Activated CD8-positive, alpha-beta memory T cell treated with anti-CD3 and anti-CD28 coated beads, Interleukin-2, amount 10 ng/mL, durations not matched to agents 7 days and 5 days (primary cell): Measurements from ENCODE around the gene CYTH1. TPM values are rescaled to one million over a fixed set of nuclear protein-coding genes. Genes with fewer than 3 reads are reported as not detected.
"Not testable (repeated sequence)": the region's sequence is repeated elsewhere in the genome, so short reads cannot be mapped to it uniquely, and the experiment has no call there.

ENCODE experiments used
- ATAC-seq: fragments of 150-1000 bp; cut with Tn5 transposase; one replicate; pipeline ENCODE4 v1.10.0; 2021; ENCODE audit warnings: moderate library complexity
- CTCF ChIA-PET: fragments of 350-600 bp; sonication (Branson Sonifier 250); formaldehyde crosslinking; loops from one replicate; lab custom pipeline; 2021; ENCODE audit warnings: antibody characterized with exemption; lab: Charles Lee
- DNase-seq: peaks from one replicate; pipeline ENCODE4 v3.0.0-alpha.2; 2020
- H3K27ac Mint-ChIP-seq: one replicate; pipeline ENCODE4 v1.8.0; 2021; ENCODE audit warnings: mild to moderate bottlenecking, mixed read lengths
- H3K27me3 Mint-ChIP-seq: one replicate; pipeline ENCODE4 v1.8.0; 2021; ENCODE audit warnings: mixed read lengths
- H3K36me3 Mint-ChIP-seq: one replicate; pipeline ENCODE4 v1.8.0; 2021; ENCODE audit warnings: mild to moderate bottlenecking, mixed read lengths
- H3K4me1 Mint-ChIP-seq: one replicate; pipeline ENCODE4 v1.8.0; 2021; ENCODE audit warnings: mixed read lengths
- H3K4me3 Mint-ChIP-seq: one replicate; pipeline ENCODE4 v1.8.0; 2021; ENCODE audit warnings: mild to moderate bottlenecking, moderate library complexity, mixed read lengths
- H3K9me3 Mint-ChIP-seq: one replicate; pipeline ENCODE4 v1.8.0; 2022; ENCODE audit warnings: low read depth, mixed read lengths
- total RNA-seq, 2 experiments: library from RNA; stranded (reverse); gene quantifications; one replicate each; pipeline ENCODE4 v1.2.3, GENCODE V29; 2021

CYTH1 gene
- total RNA-seq, 2 experiments from 2014 or later, result 151 to 156 TPM

GRCh38 chr17:78779286-78779651, 2.8 kb downstream of the CYTH1 start:
- H3K9me3 Mint-ChIP-seq, H3K27me3 Mint-ChIP-seq, DNase-seq, ATAC-seq: not testable (repeated sequence)
- Mint-ChIP-seq H3K36me3 (peaks cover 12% of the 10 kb centered on the region), H3K4me3 (peak overlapping the region; percentile 79), H3K4me1 (peaks cover 57% of the 10 kb centered on the region), H3K27ac (peak overlapping the region; percentile 98)
- CTCF ChIA-PET, result interaction anchor here (0.7 to 1.9 kb wide), 5 partner anchors 16 to 71 kb away, joined by 3 to 6 read pairs (median 5); no protein-coding TSS in a partner anchor

- H3K9me3 Mint-ChIP-seq, result no peaks in the 10 kb centered on the region
- DNase-seq (no peak), ATAC-seq (no peak)
- H3K36me3 Mint-ChIP-seq, result peaks cover 14% of the 10 kb centered on the region
- H3K4me3 Mint-ChIP-seq, result no peak overlapping the region
- CTCF ChIA-PET, result interaction anchor here (0.6 to 1.9 kb wide), 2 partner anchors 29 to 49 kb away, joined by 3 to 7 read pairs; no protein-coding TSS in a partner anchor
- peak overlapping the region; percentile 81 for H3K27ac Mint-ChIP-seq
- peaks cover 55% of the 10 kb centered on the region for H3K4me1 Mint-ChIP-seq
- H3K27me3 Mint-ChIP-seq, result no peaks in the 10 kb centered on the region
Measured at GRCh38 chr17:78777881-78778280, 4.2 kb downstream of the CYTH1 start.

DNA sequence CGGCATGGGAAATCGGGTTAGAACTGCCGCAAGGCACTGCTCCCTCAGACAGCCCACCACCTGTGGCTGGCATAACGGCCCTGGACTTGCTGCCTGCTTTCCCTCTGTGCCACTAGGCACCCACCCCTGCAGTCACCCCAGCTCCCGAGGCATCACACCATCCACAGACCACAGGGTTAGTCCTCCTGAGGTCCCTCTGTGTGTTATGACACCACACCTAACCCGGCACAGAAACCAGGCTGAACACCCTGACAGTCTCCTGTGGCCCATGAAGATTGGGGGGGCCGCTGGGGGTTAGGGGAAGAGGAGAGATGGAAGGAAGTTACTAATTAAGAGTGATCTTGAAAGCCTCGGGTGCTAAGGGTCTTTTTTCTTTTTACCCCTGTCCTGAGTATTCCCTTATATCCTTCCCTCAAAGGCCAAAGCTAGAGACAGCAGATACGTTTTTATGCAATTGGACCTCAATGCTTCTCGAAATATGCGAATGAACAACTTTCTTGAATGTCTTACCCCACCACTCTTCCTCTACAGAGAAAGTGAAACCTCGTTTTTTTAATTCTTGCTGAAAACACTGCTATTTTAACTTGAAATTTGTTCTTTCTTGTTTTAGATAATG, 7.0 kb downstream of the CYTH1 start:
- H3K36me3 Mint-ChIP-seq, result peaks cover 25% of the 10 kb centered on the region
- H3K27me3 Mint-ChIP-seq, result no peaks in the 10 kb centered on the region
- peak overlapping the region; percentile 82 for H3K4me3 Mint-ChIP-seq
- peak overlapping the region; percentile 95 for H3K27ac Mint-ChIP-seq
- CTCF ChIA-PET, result interaction anchor here (0.7 to 1.9 kb wide), 4 partner anchors 10 to 50 kb away, joined by 3 to 8 read pairs (median 4); no protein-coding TSS in a partner anchor
- H3K9me3 Mint-ChIP-seq, result no peaks in the 10 kb centered on the region
- ATAC-seq, result peak; percentile 70
- H3K4me1 Mint-ChIP-seq, result peaks cover 68% of the 10 kb centered on the region
- peak; percentile 90 for DNase-seq

DNA sequence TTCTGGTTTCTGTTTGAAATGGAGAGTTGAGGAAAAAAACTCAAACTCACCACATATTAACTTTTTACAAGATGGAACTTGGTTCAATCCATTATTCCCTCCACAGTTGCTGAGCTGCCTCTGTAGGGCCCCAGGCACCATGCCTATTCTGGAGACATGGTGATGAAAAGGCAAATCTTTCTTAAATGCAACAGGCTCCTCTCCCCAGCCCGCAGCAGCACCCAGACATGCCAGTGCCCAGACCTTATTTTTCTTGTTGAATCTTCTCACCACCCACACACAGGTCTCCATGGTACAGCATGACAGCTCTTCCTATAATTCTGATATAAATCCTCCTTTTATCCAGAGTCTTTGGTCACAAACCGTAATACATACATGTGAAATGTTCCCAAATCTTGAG, 7.6 kb downstream of the CYTH1 start:
- Mint-ChIP-seq H3K36me3 (peaks cover 23% of the 10 kb centered on the region), H3K9me3 (no peaks in the 10 kb centered on the region), H3K4me1 (peaks cover 62% of the 10 kb centered on the region), H3K4me3 (peak overlapping the region; percentile 82), H3K27ac (peak overlapping the region; percentile 95), H3K27me3 (no peaks in the 10 kb centered on the region)
- CTCF ChIA-PET, result interaction anchor here (0.7 to 1.9 kb wide), 3 partner anchors 11 to 27 kb away, joined by 3 to 8 read pairs (median 4); no protein-coding TSS in a partner anchor
- peak; percentile 21 for ATAC-seq
- DNase-seq, result no peak

GRCh38 chr17:78771758-78772382, 10.2 kb downstream of the CYTH1 start:
- Mint-ChIP-seq H3K27me3 (no peaks in the 10 kb centered on the region), H3K4me1 (peaks cover 48% of the 10 kb centered on the region), H3K9me3 (no peaks in the 10 kb centered on the region), H3K4me3 (peak overlapping the region; percentile 75), H3K36me3 (peaks cover 18% of the 10 kb centered on the region), H3K27ac (peak overlapping the region; percentile 95)
- DNase-seq, result no peak
- CTCF ChIA-PET, result interaction anchor here (1.1 to 1.5 kb wide), 5 partner anchors 20 to 46 kb away, joined by 3 to 4 read pairs (median 3); no protein-coding TSS in a partner anchor
- peak; percentile 28 for ATAC-seq

GRCh38 chr17:78769196-78769773, 12.8 kb downstream of the CYTH1 start:
- H3K27ac Mint-ChIP-seq, result no peak overlapping the region
- no peak overlapping the region for H3K4me3 Mint-ChIP-seq
- H3K36me3 Mint-ChIP-seq, result peaks cover 15% of the 10 kb centered on the region
- CTCF ChIA-PET, result interaction anchor here (0.7 to 3.9 kb wide), 10 partner anchors 10 to 73 kb away, joined by 3 to 18 read pairs (median 5); no protein-coding TSS in a partner anchor
- no peaks in the 10 kb centered on the region for H3K9me3 Mint-ChIP-seq
- DNase-seq (no peak), ATAC-seq (peak; percentile 28)
- H3K4me1 Mint-ChIP-seq, result peaks cover 46% of the 10 kb centered on the region
- H3K27me3 Mint-ChIP-seq, result no peaks in the 10 kb centered on the region

- CTCF ChIA-PET, result interaction anchor here (0.7 to 3.9 kb wide), 5 partner anchors 9 to 25 kb away, joined by 3 to 18 read pairs (median 4); no protein-coding TSS in a partner anchor
- Mint-ChIP-seq H3K4me3 (no peak overlapping the region), H3K27me3 (no peaks in the 10 kb centered on the region), H3K27ac (no peak overlapping the region), H3K9me3 (no peaks in the 10 kb centered on the region), H3K4me1 (peaks cover 39% of the 10 kb centered on the region), H3K36me3 (peaks cover 13% of the 10 kb centered on the region)
- no peak for ATAC-seq
- DNase-seq, result no peak
Measured at GRCh38 chr17:78767806-78768205, 14.3 kb downstream of the CYTH1 start.

DNA sequence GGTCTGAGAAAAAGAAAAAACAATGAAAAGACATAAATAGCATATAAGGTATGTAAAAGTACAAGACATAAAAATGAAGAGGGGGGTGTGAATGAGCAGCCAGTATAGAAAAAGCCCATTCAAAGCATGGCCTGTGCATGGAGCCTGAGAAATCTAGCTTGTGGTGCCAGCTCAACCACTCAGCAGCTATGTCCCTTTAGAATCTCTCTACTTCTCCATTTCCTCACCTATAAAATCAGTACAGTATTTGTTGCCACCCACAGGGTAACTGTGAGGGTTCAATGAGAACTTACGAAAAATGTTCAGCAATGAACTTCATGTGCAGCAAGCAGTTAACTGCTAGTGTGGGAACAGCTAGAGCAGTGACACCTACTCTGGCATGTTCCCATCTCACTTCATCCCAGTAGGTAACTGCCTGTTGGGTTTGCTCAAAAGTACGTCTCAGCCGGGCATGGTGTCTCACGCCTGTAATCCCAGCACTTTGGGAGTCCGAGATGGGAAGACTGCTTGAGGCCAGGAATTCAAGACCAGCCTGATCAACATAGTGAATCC, 15.3 kb downstream of the CYTH1 start:
- H3K36me3 Mint-ChIP-seq, result peaks cover 9% of the 10 kb centered on the region
- H3K9me3 Mint-ChIP-seq, result no peaks in the 10 kb centered on the region

DNA sequence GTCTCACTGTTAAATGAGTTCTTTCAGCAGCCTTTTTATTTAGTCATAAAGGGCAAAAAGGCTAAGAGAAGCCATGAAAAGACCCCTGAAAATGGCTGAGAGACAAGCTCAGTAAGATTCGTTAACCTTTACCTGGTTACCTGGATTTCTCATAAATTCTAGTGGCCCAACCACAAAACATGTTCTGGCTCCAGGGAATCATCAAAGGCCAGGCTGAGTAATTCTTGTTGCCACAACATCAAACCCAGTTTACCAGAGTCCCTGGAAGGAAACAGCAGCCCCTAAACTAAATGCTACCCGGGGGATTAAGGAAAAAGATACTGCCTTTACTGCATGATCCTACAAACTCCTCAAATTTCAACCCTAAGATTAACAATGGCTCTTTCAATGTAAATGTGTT, 15.8 kb downstream of the CYTH1 start:
- DNase-seq, result no peak

More for the DNA sequence above, 15.3 kb downstream of the CYTH1 start:
- CTCF ChIA-PET, result interaction anchor here (0.7 to 3.9 kb wide), 5 partner anchors 10 to 30 kb away, joined by 3 to 18 read pairs (median 3); no protein-coding TSS in a partner anchor
- H3K27ac Mint-ChIP-seq, result no peak overlapping the region
- no peak for DNase-seq
- peak; percentile 28 for ATAC-seq
- no peak overlapping the region for H3K4me3 Mint-ChIP-seq
- peaks cover 39% of the 10 kb centered on the region for H3K4me1 Mint-ChIP-seq
- no peaks in the 10 kb centered on the region for H3K27me3 Mint-ChIP-seq

GRCh38 chr17:78765821-78766220, 16.3 kb downstream of the CYTH1 start:
- ATAC-seq (no peak), DNase-seq (no peak)
- CTCF ChIA-PET, result interaction anchor here (0.7 to 3.9 kb wide), 4 partner anchors 16 to 29 kb away, joined by 3 to 18 read pairs (median 3); no protein-coding TSS in a partner anchor
- Mint-ChIP-seq H3K4me1 (peaks cover 37% of the 10 kb centered on the region), H3K27me3 (no peaks in the 10 kb centered on the region), H3K4me3 (no peak overlapping the region), H3K27ac (no peak overlapping the region), H3K36me3 (peaks cover 6% of the 10 kb centered on the region), H3K9me3 (no peaks in the 10 kb centered on the region)

More for the DNA sequence above, 15.8 kb downstream of the CYTH1 start:
- Mint-ChIP-seq H3K36me3 (peaks cover 7% of the 10 kb centered on the region), H3K27ac (no peak overlapping the region), H3K4me1 (peaks cover 37% of the 10 kb centered on the region), H3K4me3 (no peak overlapping the region), H3K27me3 (no peaks in the 10 kb centered on the region), H3K9me3 (no peaks in the 10 kb centered on the region)
- CTCF ChIA-PET, result interaction anchor here (0.7 to 3.9 kb wide), 6 partner anchors 10 to 29 kb away, joined by 3 to 18 read pairs (median 3); no protein-coding TSS in a partner anchor
- no peak for ATAC-seq

DNA sequence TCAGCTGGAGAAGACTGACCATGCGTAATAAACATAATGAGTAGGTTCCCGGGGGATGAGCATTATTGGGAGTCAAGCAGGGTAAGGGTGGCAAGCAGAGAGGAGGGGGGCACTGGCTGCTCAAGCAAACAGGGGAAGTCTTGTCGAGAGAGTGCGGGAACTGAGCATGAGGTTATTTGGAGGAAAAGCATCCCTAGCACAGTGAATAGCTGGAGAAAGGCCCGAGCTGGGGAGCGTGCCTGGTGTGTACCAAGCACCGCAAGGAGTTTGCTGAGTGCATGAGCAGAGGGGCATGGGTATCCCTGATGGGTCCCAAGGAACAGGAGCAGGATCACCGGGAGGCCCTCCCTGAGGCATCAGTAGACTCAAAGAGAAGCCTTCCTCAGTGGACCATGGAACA, 17.2 kb downstream of the CYTH1 start:
- Mint-ChIP-seq H3K4me1 (peaks cover 38% of the 10 kb centered on the region), H3K27ac (no peak overlapping the region), H3K4me3 (no peak overlapping the region), H3K36me3 (peaks cover 2% of the 10 kb centered on the region), H3K27me3 (no peaks in the 10 kb centered on the region), H3K9me3 (no peaks in the 10 kb centered on the region)
- CTCF ChIA-PET, result interaction anchor here (1.2 to 1.4 kb wide), 2 partner anchors 22 to 78 kb away, joined by 3 to 4 read pairs; no protein-coding TSS in a partner anchor
- ATAC-seq, result no peak
- DNase-seq, result no peak

DNA sequence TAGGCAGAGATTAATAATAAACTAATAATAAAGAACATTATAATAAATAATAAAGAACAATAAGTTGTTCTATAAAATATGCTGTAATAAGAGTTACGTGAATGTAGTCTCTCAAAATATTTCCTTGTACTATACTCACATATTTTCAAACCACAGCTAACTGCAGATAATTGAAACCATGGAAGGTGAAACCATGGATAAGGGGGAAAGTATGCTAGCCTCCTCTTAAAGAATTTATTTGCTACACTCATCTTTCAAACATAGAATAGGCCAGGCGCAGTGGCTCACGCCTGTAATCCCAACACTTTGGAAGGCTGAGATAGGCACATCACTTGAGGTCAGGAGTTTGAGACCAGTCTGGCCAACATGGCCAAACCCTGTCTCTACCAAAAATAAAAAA, 18.5 kb downstream of the CYTH1 start:
- no peak overlapping the region for H3K4me3 Mint-ChIP-seq
- ATAC-seq (no peak), DNase-seq (no peak)
- CTCF ChIA-PET, result no interaction called here
- no peaks in the 10 kb centered on the region for H3K9me3 Mint-ChIP-seq
- H3K27ac Mint-ChIP-seq, result no peak overlapping the region
- H3K27me3 Mint-ChIP-seq, result no peaks in the 10 kb centered on the region
- H3K4me1 Mint-ChIP-seq, result peaks cover 50% of the 10 kb centered on the region
- peaks cover 4% of the 10 kb centered on the region for H3K36me3 Mint-ChIP-seq
